Measurements from ENCODE around the gene POLR1A.

DNA sequence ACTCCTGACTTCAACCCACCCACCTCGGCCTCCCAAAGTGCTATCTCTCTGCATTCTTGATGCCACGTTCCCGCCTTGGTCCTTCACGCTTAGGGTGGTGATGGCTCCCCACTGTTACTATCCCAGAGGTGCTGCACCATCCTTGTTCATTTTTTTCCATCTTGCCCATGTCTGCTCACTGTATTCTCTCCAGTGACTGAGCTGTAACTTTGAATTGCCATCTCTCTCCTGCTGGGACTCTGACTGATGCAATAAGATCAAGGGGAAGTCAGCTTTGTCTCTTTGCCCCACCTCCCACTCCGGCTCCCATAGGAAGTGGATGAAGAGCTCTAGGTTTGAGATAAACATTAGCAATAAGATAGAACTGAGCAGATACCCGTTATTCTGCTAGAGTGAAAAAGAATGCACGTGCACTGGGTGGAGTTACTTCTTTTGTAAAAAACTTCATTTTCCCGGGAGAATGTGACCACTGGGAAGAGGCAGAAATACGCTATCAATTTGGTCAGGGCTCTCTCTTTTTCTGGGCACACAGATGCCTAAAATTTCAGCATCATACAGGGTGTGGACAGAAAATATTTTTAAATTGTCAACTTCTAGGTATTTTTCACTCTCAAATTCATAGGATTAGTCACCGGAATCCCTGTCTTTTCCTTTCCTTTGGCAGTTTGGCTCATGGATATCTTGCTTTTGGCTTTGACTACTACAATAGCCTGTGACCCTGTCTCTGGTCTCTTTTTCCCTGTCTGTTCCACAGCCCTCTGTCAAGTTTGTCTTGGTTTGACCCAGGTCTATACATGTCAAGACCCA, 105.4 kb downstream of the POLR1A start:
- TF ChIP-seq, protein P1, sequence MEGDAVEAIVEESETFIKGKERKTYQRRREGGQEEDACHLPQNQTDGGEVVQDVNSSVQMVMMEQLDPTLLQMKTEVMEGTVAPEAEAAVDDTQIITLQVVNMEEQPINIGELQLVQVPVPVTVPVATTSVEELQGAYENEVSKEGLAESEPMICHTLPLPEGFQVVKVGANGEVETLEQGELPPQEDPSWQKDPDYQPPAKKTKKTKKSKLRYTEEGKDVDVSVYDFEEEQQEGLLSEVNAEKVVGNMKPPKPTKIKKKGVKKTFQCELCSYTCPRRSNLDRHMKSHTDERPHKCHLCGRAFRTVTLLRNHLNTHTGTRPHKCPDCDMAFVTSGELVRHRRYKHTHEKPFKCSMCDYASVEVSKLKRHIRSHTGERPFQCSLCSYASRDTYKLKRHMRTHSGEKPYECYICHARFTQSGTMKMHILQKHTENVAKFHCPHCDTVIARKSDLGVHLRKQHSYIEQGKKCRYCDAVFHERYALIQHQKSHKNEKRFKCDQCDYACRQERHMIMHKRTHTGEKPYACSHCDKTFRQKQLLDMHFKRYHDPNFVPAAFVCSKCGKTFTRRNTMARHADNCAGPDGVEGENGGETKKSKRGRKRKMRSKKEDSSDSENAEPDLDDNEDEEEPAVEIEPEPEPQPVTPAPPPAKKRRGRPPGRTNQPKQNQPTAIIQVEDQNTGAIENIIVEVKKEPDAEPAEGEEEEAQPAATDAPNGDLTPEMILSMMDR (IDR thresholded peaks at IDR 0.05), result no peak
- no peak for TF ChIP-seq EZH2 (IDR thresholded peaks at IDR 0.05; ENCODE audit: borderline replicate concordance, insufficient read depth, low read depth, low read length, poor library complexity, severe bottlenecking)
